Testis (tissue), 2 donors: ENCODE measurements around the gene SLC35E1.

Experiments
- POLR2A ChIP-seq: fragments of 450-650 bp; IDR thresholded peaks from one replicate; pipeline ENCODE4 v1.6.1; 2017; ENCODE audit warnings: antibody characterized with exemption, mild to moderate bottlenecking, moderate library complexity
- TF ChIP-seq, protein P1 (sequence below), 3 experiments: fragments of 450-650 bp in 2 of 3; fragments of 200-600 bp in 1 of 3; sonication (generic) in 1 of 3; IDR thresholded peaks; one replicate each; pipeline ENCODE4 v1.5.1; 2016 to 2019; ENCODE audit warnings: antibody characterized with exemption in 3 of 3, mild to moderate bottlenecking in 2 of 3, moderate library complexity in 1 of 3

- TF ChIP-seq, protein P1, sequence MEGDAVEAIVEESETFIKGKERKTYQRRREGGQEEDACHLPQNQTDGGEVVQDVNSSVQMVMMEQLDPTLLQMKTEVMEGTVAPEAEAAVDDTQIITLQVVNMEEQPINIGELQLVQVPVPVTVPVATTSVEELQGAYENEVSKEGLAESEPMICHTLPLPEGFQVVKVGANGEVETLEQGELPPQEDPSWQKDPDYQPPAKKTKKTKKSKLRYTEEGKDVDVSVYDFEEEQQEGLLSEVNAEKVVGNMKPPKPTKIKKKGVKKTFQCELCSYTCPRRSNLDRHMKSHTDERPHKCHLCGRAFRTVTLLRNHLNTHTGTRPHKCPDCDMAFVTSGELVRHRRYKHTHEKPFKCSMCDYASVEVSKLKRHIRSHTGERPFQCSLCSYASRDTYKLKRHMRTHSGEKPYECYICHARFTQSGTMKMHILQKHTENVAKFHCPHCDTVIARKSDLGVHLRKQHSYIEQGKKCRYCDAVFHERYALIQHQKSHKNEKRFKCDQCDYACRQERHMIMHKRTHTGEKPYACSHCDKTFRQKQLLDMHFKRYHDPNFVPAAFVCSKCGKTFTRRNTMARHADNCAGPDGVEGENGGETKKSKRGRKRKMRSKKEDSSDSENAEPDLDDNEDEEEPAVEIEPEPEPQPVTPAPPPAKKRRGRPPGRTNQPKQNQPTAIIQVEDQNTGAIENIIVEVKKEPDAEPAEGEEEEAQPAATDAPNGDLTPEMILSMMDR (IDR thresholded peaks at IDR 0.05) = no peak
- TF ChIP-seq POLR2A = no peak
Observed at GRCh38 chr19:16575282-16575681, 3.1 kb upstream of the SLC35E1 start.
